Upper lobe of left lung (tissue), 4 donors: ENCODE results near the gene FNDC11.

Source experiments
- POLR2A ChIP-seq, 4 donors: fragments of 450-650 bp; IDR thresholded peaks; one replicate each; pipeline ENCODE4 v1.5.1; 2016 to 2017; ENCODE audit warnings: antibody characterized with exemption in 4 of 4, mild to moderate bottlenecking in 2 of 4
- TF ChIP-seq, protein P1 (sequence below), 6 experiments: fragments of 450-650 bp in 4 of 6; fragments of 200-600 bp in 2 of 6; sonication (generic) in 2 of 6; IDR thresholded peaks; one replicate each; pipeline ENCODE4 v1.5.1; 2016 to 2019; ENCODE audit warnings: antibody characterized with exemption in 6 of 6

DNA sequence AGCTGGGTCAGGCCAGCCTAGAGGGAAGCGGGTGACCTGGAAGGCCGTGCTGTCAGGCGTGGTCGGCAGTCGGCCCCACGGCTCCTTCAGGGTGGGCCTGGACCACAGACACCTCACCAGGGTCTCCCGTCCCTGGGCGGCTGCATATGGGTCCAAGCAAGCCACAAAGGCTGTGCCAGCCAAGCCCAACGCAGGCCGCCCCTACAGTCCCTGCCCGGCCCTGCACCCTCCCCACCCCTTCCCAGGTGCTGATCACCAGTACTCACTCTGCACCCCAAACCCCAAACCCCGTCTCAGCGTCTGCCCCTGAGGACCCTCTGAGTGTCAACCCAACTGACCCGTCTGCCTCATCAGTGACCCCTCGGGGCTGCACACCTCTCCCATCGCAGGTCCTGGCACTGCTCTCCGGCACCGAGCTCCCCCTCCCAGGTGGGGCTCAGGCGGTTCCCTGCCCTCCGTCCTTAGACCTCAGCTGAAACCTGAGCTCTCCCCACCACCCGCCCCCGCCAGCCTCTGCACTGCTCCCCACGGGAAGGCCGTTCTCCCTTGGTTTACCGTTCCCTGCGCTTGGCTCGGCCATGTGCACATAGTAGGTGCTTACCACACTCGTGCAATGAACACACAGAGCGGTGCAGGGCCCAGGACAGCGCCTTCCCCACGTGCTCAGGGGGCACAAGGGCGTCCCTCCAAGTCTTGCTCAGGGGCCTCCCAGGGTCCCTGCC lies 34.9 kb upstream of the FNDC11 start:
- TF ChIP-seq, protein P1, sequence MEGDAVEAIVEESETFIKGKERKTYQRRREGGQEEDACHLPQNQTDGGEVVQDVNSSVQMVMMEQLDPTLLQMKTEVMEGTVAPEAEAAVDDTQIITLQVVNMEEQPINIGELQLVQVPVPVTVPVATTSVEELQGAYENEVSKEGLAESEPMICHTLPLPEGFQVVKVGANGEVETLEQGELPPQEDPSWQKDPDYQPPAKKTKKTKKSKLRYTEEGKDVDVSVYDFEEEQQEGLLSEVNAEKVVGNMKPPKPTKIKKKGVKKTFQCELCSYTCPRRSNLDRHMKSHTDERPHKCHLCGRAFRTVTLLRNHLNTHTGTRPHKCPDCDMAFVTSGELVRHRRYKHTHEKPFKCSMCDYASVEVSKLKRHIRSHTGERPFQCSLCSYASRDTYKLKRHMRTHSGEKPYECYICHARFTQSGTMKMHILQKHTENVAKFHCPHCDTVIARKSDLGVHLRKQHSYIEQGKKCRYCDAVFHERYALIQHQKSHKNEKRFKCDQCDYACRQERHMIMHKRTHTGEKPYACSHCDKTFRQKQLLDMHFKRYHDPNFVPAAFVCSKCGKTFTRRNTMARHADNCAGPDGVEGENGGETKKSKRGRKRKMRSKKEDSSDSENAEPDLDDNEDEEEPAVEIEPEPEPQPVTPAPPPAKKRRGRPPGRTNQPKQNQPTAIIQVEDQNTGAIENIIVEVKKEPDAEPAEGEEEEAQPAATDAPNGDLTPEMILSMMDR (IDR thresholded peaks at IDR 0.05): no peak
- no peak for TF ChIP-seq POLR2A (IDR thresholded peaks at IDR 0.05)
